GM19351 (cell line): ENCODE results near the gene TRIM41.

Experiments used
- ATAC-seq: cut with Tn5 transposase; IDR thresholded peaks from one replicate; pipeline ENCODE4 v1.9.1; 2021; ENCODE audit warnings: mild to moderate bottlenecking, moderate library complexity; ENCODE audit not compliant: unreplicated experiment

The TRIM41 gene

DNA sequence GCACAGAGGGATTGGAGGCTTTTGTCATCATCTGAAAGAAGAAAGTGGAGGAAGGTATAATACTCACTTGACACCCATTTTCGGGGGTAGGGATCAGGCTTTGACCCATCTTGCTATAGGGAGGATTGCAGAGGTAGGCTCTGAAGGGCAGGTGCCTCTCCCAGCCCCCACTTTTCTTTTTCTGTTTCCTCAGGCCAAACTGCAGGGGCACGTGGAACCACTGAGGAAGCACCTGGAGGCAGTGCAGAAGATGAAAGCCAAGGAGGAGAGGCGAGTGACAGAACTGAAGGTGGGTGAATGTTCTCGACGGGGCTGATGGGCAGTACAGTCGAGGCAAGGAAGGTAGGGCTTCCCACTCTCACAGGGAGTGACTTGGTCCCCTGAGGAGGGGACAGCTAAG, 7.5 kb downstream of the TRIM41 start:
- ATAC-seq = no peak

DNA sequence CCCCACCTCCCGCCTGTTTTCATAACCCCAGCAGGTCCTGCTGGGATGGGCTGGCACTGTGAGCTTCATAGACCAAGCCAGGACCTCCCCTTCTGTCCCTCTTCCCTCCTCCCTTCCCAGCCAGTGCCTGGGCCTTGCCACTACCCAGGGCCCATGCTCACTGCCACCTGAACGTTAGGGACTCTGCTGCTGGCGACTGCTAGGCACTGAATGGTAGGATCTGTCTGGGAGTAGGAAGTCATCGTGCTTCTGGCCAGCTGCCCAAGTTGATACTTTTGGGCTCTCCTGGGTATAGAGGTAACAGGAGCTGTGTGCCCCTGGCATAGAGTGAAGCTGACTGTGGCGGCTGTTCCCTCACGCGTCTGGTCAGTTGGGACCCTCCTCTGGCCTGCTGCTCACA, 8.4 kb downstream of the TRIM41 start:
- no peak for ATAC-seq

DNA sequence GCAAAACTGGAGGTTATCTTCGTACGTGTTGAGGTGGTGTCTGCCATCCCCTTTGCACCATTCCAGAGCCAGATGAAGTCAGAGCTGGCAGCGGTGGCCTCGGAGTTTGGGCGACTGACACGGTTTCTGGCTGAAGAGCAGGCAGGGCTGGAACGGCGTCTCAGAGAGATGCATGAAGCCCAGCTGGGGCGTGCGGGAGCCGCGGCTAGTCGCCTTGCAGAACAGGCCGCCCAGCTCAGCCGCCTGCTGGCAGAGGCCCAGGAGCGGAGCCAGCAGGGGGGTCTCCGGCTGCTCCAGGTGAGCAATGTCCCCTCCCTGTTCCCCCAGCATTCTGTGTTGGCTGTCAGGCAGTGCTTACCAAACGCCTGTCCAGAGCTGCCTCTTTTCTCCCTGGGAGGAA, 9.5 kb downstream of the TRIM41 start:
- ATAC-seq = no peak

DNA sequence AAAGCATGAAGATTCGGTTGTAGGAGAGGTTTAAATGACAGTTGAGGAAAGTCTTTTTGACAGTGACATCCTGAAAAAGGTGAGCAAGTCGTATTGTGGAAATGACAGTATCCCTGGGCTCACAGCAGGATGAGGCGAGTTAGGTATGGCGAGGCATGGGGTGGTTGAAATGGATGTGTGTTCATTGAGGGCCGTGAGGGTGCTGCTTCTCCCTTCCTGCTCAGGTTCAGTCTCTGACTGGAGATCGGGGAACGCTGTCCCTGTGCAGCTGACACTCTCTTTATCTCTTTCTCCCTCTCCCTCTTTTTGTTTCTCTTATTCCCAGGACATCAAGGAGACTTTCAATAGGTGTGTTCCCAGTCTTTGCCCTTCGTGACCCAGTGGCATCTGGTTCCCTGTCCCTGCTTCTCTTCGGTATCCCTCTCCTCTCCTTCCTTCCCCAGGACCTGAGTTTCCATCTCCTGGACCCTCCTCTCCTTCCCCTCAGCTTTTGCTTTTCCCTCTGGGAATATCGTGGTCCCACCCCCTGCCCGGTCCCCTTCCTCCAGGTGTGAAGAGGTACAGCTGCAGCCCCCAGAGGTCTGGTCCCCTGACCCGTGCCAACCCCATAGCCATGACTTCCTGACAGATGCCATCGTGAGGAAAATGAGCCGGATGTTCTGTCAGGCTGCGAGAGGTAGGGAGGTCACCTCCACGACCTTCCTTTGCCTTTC, 10.2 kb downstream of the TRIM41 start:
- no peak for ATAC-seq

DNA sequence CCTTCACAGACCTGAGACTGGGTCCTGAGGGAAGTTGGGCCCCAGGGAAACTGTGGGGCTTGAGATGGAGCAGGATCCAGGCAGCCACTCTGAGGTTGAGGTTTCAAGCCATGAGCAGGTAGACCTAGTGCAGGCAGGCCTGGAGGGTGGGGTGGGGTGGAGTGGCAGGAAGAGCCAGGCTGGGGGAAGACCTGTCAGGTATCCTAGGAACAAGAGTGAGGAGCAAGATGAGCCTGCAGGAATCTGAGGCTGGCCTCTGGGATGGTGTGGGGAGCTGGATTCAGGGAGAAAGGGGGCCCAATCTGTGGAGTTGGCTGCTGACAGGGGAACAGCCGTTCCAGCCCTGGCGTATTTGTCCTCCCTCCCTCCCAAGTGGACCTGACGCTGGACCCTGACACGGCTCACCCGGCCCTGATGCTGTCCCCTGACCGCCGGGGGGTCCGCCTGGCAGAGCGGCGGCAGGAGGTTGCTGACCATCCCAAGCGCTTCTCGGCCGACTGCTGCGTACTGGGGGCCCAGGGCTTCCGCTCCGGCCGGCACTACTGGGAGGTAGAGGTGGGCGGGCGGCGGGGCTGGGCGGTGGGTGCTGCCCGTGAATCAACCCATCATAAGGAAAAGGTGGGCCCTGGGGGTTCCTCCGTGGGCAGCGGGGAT, 10.8 kb downstream of the TRIM41 start:
- ATAC-seq = no peak

DNA sequence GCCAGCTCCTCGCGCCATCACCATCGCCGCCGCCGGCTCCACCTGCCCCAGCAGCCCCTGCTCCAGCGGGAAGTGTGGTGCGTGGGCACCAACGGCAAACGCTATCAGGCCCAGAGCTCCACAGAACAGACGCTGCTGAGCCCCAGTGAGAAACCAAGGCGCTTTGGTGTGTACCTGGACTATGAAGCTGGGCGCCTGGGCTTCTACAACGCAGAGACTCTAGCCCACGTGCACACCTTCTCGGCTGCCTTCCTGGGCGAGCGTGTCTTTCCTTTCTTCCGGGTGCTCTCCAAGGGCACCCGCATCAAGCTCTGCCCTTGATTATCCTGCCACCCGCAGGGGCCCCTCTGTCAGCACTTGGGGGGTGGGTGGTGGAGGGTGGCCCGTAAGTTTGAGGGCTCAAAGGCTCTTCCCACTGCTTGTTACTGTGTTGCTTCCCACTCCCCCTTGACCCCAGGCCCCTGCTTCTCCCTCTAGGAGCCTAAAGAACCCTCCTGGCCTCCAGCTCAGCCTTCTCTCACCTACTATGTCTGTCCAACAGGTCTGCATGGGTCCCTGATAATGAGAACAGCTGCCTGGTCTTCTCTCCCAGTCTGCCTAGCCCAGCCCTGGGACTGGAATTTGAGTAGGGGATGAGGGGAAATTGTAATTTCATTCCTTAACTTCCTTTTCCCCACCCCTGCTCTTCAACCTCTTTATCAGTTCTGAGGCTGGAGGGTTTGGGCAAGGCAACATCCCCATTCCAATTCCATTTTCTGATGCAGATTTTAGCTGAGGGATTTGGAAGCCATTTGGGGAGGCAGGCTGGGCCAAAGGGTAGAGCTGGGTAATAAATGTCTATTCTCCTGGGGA, 11.6 kb downstream of the TRIM41 start:
- no peak for ATAC-seq

DNA sequence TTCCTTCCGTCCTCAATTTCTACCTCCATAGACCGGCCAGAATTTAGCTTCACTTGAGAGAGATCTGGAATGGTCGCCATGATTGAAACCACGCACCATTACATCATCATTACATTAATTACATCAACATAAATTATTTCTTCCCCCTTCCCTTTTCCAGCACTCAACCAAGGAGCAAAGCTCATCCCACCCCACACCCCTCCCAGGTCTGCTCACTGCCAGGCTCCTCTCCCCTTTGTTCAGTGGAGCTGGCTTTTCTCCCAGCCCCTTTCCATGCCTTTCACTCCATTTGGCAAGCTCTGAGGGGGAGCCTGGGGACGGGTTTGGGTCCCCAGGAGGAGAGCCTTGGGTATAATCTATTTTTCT, 12.2 kb downstream of the TRIM41 start:
- no peak for ATAC-seq

DNA sequence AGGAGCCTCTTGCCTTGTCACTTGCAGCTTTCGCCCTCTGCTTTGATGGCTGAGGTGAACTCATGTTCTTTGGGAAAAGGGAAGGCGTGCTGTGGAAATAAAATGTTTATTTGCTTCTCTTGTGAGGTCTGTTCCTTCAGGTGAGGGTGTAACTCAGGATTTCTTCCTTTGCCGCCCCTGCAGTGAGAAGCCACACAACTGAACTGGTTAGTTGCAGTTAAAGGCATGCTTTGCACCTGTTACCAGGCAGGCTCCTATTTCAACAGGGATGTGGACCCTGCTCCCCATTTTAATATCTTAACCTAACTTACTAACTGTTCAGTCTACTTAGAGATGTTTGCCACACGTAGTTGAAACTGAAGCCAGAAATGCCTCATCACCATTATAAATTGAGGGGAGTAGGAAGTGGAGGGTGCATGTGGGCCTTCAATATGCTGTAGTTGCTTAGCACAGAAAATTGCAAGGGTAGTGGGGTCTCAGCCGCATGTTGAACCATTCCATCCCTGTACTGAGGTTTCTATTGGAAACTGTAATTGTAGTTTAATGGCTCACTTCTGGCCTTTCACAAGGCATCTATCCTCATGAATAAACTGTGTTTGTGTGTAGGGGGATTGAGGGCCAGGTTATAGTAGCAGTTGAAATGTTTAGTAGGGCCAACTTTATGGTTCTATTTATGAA, 12.7 kb downstream of the TRIM41 start:
- no peak for ATAC-seq

DNA sequence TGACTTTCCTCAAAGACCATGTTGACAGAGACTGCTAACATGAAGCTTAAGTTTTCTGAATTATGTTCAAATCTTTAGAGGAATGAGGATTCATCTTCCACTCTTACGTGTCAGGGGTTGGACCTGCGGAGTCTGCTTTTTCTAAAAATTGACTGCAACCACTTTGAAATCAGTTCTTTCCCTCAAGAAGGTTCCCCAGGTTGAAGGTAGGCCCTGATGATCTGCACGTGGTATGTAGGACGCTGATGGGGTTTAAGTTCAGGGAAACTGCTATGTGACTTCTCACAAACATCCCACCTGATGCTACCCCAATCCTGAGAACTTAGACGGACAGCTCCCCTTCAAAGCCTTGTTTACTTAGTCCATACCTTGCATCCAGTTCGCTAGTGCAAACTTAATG, 13.4 kb downstream of the TRIM41 start:
- ATAC-seq = no peak

DNA sequence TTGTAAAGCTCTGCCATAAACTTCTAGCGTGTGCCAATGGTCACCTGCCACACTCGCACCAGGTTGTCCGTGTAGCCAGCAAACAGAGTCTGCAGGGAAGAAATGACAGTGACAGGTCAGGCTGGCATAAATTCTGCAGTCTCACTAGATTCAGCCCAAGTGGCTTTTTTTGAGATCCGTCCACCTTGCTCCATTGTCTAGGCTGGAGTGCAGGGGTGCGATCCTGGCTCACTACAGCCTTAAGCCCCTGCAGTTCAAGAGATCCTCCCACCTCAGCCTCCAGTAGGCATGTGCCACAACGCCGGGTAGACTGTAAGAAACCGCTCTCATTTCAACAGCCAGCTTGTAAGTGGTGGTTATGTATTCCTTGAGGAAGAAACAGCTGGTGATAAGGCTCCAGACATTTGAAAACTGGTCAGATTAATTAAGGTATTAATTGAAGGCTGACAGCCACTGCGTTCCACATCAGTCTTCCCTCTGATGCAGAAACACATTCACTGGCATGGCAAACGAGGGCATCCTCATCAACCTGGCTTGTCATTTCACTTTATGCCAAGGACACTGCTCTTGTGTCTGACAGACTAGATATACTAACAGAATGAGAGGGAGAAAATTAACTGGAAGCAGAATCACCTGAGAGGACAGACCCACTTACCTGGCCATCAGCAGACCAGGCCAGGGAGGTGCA, 14.0 kb downstream of the TRIM41 start:
- no peak for ATAC-seq

DNA sequence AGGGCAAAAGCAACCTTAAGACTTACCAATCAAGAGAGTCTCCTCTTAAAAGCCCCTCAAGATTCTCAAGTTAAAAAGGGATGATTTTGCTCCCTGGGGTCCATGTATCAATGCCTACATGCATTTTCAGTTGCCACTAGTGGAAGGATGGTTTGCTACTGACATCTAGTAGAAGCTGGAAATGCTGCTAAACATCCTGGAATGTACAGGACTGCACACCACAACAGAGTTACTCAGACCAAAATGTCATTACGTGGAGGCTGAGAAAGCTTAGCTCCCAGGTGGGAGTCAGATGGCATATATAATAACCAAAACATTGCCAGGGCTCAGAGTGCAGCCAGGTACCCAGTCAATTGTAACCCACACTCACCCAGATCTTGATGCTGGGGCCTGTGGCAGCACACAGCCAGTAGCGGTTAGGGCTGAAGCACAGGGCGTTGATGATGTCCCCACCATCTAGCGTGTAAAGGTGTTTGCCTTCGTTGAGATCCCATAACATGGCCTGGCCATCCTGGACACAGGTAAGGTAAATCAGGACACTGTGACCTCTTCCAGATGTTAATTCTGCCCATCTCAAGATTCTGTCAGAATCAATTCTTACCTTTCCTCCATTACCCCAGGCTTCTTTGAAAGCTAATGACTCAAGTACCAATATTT, 14.8 kb downstream of the TRIM41 start:
- ATAC-seq = no peak

DNA sequence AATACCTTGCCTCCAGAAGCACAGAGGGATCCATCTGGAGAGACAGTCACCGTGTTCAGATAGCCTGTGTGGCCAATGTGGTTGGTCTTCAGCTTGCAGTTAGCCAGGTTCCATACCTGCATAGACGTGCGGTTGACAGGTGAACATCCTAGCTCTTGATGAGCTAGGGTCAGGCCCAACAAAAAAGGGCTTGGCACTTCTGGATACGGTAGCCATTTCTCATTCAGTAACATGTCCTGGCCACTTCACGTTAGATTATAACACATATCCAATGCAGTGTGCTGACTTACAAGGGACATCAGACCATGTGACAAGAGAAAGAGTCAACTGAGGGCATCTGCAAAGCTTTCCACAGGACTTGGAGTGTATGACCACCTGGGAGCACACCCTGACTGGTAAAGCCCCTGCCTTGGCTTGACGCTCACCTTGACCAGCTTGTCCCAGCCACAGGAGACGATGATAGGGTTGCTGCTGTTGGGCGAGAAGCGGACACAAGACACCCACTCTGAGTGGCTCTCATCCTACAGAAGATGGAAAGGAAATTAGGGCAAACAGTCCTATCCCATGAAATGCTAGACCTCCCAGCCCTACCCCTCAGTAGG, 16.1 kb downstream of the TRIM41 start:
- no peak for ATAC-seq

DNA sequence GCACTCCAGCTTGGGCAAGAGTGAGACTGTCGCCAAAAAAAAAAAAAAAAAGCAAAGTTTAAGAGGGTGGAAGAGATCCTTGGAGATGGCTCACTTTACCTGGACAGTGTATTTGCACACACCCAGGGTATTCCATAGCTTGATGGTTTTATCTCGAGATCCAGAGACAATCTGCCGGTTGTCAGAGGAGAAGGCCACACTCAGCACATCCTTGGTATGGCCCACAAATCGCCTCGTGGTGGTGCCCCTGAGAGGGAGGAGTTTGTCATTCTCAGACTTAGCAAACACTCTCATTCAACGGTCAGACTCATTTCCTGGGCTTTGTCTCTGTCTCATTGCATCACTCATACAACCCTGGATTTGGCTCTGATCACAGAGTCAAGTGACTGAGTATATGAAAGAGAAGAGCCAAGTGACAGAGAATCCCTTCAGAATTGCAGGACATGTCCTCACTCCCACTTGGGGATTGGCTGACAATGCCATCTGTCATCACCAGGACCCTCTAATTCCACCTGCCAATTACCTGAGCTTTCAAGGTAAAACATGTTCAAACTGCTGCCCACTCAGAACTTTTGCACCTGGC, 18.4 kb downstream of the TRIM41 start:
- ATAC-seq = no peak

DNA sequence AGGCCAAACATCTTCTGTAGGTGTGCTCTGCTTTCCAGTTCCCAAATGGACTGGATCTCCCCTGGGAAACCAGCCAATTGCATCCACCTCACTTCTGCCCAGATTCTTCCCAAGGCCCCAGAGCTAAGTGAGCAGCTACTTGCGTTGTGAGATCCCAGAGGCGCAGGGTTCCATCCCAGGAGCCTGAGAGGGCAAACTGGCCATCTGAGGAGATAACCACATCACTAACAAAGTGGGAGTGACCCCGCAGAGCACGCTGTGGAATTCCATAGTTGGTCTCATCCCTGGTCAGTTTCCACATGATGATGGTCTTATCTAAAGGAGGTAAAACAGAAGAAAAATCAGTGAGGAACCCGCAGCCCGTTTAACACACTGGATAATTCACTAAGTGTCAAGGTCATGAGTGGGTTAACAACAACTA, 19.0 kb downstream of the TRIM41 start:
- no peak for ATAC-seq

DNA sequence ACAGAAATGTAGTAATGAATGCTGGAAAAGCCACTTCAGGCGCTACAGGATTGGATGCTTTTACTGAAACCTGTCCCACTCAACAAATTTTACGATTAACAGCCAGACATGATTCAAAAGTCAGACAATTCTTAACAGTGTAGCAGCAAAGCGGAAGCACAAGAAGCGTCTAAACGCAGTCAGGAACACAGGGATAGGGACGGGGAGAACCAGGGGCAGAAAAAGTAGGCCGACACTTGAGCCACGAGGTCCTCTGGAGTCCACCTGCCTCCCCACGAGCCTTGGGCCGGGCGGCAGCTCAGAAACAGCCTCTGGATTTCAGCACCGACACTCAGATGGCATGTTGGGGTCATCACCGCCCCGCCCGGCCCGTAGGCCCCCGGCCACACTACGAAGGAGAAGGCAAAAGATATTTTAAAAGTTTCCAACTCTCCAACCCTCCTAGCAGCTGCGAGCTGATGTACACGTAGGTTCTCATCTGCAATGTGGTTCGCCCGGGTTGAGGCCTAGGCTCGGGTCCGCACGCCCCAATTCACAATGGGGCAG, 20.0 kb downstream of the TRIM41 start:
- ATAC-seq = no peak

DNA sequence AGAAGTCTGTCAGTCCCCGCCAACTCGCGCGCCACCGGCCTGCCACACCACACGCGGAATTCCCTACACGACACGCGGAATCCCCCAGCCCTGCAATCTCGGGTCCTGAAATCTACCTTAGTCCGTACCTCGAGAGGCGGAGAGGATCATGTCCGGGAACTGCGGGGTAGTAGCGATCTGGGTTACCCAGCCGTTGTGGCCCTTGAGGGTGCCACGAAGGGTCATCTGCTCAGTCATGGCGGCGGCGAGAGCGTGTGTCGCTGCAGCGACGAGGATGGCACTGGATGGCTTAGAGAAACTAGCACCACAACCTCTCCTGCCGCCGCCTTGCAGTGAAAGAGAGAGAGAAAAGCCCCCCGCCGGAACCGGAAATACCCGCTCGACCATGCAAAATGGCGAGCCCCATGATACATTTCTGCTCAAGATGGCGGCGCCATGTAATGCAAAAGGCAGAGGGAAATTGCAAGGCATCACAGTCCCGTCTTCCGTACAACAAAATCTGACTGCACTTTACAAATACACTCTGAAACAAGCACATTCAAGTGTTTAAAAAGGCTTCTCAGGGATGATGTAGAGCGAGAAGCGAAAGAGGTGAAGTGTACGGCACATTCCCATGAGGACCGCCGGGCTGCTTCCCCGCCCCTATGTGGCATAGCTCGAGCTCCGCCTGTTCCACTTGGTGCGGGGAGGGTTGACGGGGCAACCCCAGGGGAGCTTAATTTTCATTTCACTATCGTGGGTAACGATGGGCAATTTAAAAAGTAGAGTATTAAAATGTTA, 20.7 kb downstream of the TRIM41 start, which contains the start of gene RACK1:
RACK1 (minus strand) TSS at position 343 of the 780 bp plus-strand sequence; CDS start at position 237, 106 bp downstream.
- peak; percentile 50 for ATAC-seq

DNA sequence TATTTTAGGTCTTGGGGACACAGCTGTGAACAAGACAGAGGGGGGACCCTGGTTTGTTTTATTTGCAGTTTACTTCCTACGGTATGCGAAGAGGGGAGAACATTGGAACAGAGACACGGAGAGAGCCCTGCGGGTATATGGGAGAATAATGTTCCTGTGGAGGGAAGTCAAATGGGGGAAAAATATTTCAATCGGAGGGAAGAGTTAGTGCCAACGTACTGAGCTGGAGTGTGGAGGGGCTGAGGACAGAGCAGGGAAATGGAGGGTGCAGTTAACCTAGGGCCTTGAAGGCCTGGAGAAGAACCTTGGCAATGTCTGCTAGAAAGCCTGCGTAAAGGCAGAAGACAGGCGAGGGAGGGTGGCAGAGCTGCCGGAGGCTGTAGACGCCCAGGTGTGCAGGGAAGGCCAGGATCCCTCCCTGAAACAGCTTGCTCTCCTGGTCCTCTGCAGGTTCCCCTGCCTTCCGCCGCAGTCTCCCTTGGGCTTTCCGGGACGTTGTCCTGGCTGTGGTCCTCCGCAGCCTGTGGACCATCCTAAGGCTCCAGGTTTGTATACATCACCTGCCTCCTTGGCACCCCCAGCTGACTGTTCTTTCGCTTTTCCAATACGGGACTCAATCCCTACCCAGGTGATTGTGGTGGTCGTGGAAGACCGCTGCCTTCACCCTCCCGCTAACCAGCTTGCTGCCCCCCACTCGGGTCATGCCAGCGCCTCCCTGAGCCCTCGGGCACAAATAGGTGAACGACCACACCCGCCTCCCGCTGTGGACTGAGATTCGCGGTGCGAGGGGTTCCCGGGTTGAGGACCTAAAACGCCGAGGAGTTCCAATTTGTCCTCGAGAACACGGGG, 22.6 kb downstream of the TRIM41 start:
- peak; percentile 1 for ATAC-seq
